HCT116 (cell line): ENCODE data around the gene C20orf141. TPM values are rescaled to one million over a fixed set of nuclear protein-coding genes. Genes with fewer than 3 reads are reported as not detected.

Source experiments
- ATAC-seq: fragments of 200-7000 bp; cut with Tn5 transposase; 2 replicates; pipeline ENCODE4 v1.9.1; 2020; ENCODE audit warnings: mild to moderate bottlenecking, moderate library complexity
- BruUV-seq: library from RNA; stranded (reverse); fragments of 400-500 nt; replicated peaks from 2 replicates; lab custom pipeline; 2021; lab: Mats Ljungman, UMichigan
- CTCF ChIA-PET: fragments of 300-600 bp; sonication (Branson Sonifier 250); formaldehyde crosslinking; loops from one replicate; lab custom pipeline; 2021; ENCODE audit warnings: antibody characterized with exemption; lab: Charles Lee
- POLR2A ChIA-PET: fragments of 300-600, 350-600 bp; sonication (Branson Sonifier 250); formaldehyde crosslinking; loops from one replicate; lab custom pipeline; 2021; ENCODE audit warnings: antibody characterized with exemption; lab: Charles Lee
- RAD21 ChIA-PET, 2 experiments: fragments of 300-600 bp; sonication (Branson Sonifier 250); formaldehyde crosslinking; loops; one replicate each; lab custom pipeline; 2023; ENCODE audit warnings: low total read pairs in 2 of 2; ENCODE audit not compliant: uncharacterized antibody in 2 of 2, unreplicated experiment in 2 of 2, low non-redundant PET in 1 of 2; lab: Charles Lee
- DNase-seq: peaks from one replicate; pipeline ENCODE4 v3.0.0-alpha.2; 2010; ENCODE audit warnings: low read depth, low spot score
- H2AFZ ChIP-seq: fragments of 200-600 bp; shearing (Covaris generic), sonication (generic); 2 replicates; pipeline ENCODE4 v1.6.1; 2017; ENCODE audit warnings: low read depth, mixed run types, mixed read lengths, antibody characterized with exemption, low read length; ENCODE audit not compliant: poor library complexity, severe bottlenecking
- H3K27ac ChIP-seq: 2 replicates; pipeline ENCODE4 v1.5.1; 2012; ENCODE audit warnings: low read depth, low read length
- H3K27me3 ChIP-seq: fragments of 200-600 bp; sonication (generic); 2 replicates; pipeline ENCODE4 v1.6.1; 2016; ENCODE audit warnings: mixed run types, low read length, mixed read lengths; ENCODE audit not compliant: insufficient read depth
- H3K36me3 ChIP-seq, 2 experiments: fragments of 200-500 bp in 1 of 2; fragments of 200-600 bp in 1 of 2; sonication (Bioruptor generic) in 1 of 2; sonication (generic) in 1 of 2; 2 replicates each; pipeline versions ENCODE4 v1.5.1 to v1.6.1; 2014 to 2016; ENCODE audit warnings: low read length in 2 of 2, inconsistent platforms in 1 of 2, mixed read lengths in 1 of 2, mixed run types in 1 of 2; ENCODE audit not compliant: insufficient read depth in 2 of 2, control insufficient read depth in 1 of 2
- H3K4me1 ChIP-seq, 2 experiments: fragments of 200-600 bp in 1 of 2; sonication (generic) in 1 of 2; 2 replicates each; pipeline versions ENCODE4 v1.5.1 to v1.6.1; 2012 to 2017; ENCODE audit warnings: low read length in 2 of 2, inconsistent platforms in 1 of 2, mild to moderate bottlenecking in 1 of 2, mixed read lengths in 1 of 2, mixed run types in 1 of 2, moderate library complexity in 1 of 2; ENCODE audit not compliant: insufficient read depth in 2 of 2, control insufficient read depth in 1 of 2
- H3K4me2 ChIP-seq: fragments of 200-600 bp; sonication (generic); 2 replicates; pipeline ENCODE4 v1.6.1; 2017; ENCODE audit warnings: mixed run types, low read length, mixed read lengths
- H3K4me3 ChIP-seq, 2 experiments: fragments of 200-600 bp in 1 of 2; sonication (generic) in 1 of 2; replicated peaks in 1 of 2; 2 replicates each; pipeline ENCODE4 v1.5.1; 2011 to 2016; ENCODE audit warnings: low read length in 2 of 2, control low read depth in 1 of 2, low read depth in 1 of 2, mild to moderate bottlenecking in 1 of 2, mixed read lengths in 1 of 2, mixed run types in 1 of 2
- H3K79me2 ChIP-seq: fragments of 200-600 bp; sonication (generic); 2 replicates; pipeline ENCODE4 v1.6.1; 2017; ENCODE audit warnings: mild to moderate bottlenecking, mixed run types, low read length, moderate library complexity, mixed read lengths; ENCODE audit not compliant: insufficient read depth
- H3K9ac ChIP-seq: fragments of 200-600 bp; sonication (generic); 2 replicates; pipeline ENCODE4 v1.6.1; 2016; ENCODE audit warnings: low read length, mixed read lengths
- H3K9me2 ChIP-seq: fragments of 200-600 bp; sonication (generic), shearing (Covaris generic); 2 replicates; pipeline ENCODE4 v1.6.1; 2017; ENCODE audit warnings: mixed run types, mild to moderate bottlenecking, moderate library complexity; ENCODE audit not compliant: insufficient read depth
- H3K9me3 ChIP-seq, 2 experiments: fragments of 200-500 bp in 1 of 2; fragments of 200-600 bp in 1 of 2; sonication (Bioruptor generic) in 1 of 2; sonication (generic) in 1 of 2; 2 replicates each; pipeline ENCODE4 v1.6.1; 2014 to 2017; ENCODE audit warnings: low read length in 2 of 2, mixed read lengths in 2 of 2, inconsistent platforms in 1 of 2, low read depth in 1 of 2, mild to moderate bottlenecking in 1 of 2, mixed run types in 1 of 2, moderate library complexity in 1 of 2; ENCODE audit not compliant: control insufficient read depth in 1 of 2, insufficient read depth in 1 of 2
- H4K20me1 ChIP-seq: fragments of 200-600 bp; sonication (generic), shearing (Covaris generic); 2 replicates; pipeline ENCODE4 v1.6.1; 2017; ENCODE audit warnings: mixed run types, mild to moderate bottlenecking, moderate library complexity; ENCODE audit not compliant: insufficient read depth
- ATF3 ChIP-seq: IDR thresholded peaks from 2 replicates; pipeline ENCODE4 v1.6.1; 2012
- CBX3 ChIP-seq: IDR thresholded peaks from 2 replicates; pipeline ENCODE4 v1.6.1; 2012; ENCODE audit warnings: low read depth
- CEBPB ChIP-seq: IDR thresholded peaks from 2 replicates; pipeline ENCODE4 v1.6.1; 2012; ENCODE audit warnings: low read depth
- EGR1 ChIP-seq: IDR thresholded peaks from 2 replicates; pipeline ENCODE4 v1.6.1; 2012; ENCODE audit warnings: low read depth
- EZH2 ChIP-seq: fragments of 200-600 bp; sonication (generic); IDR thresholded peaks from 2 replicates; pipeline ENCODE4 v1.6.1; 2017; ENCODE audit warnings: antibody characterized with exemption, mixed run types
- FOSL1 ChIP-seq: IDR thresholded peaks from 2 replicates; pipeline ENCODE4 v1.6.1; 2012; ENCODE audit warnings: low read depth
- JUND ChIP-seq: IDR thresholded peaks from 2 replicates; pipeline ENCODE4 v1.6.1; 2012
- POLR2A ChIP-seq: IDR thresholded peaks from 2 replicates; pipeline ENCODE4 v1.7.0; 2011; ENCODE audit warnings: borderline replicate concordance; ENCODE audit not compliant: insufficient read depth, insufficient read length; ENCODE audit errors: extremely low read depth
- RAD21 ChIP-seq: IDR thresholded peaks from 2 replicates; pipeline ENCODE4 v1.6.1; 2012; ENCODE audit warnings: low read depth, mild to moderate bottlenecking
- SIN3A ChIP-seq: IDR thresholded peaks from 2 replicates; pipeline ENCODE4 v1.6.1; 2012; ENCODE audit warnings: low read depth
- SP1 ChIP-seq: IDR thresholded peaks from 2 replicates; pipeline ENCODE4 v1.6.1; 2012; ENCODE audit warnings: low read depth
- SRF ChIP-seq: IDR thresholded peaks from 2 replicates; pipeline ENCODE4 v1.6.1; 2012; ENCODE audit warnings: low read depth
- TCF7L2 ChIP-seq: IDR thresholded peaks from 2 replicates; pipeline ENCODE4 v1.7.0; 2011; ENCODE audit warnings: borderline replicate concordance, inconsistent platforms; ENCODE audit not compliant: insufficient read depth, insufficient read length; ENCODE audit errors: extremely low read depth
- YY1 ChIP-seq: IDR thresholded peaks from 2 replicates; pipeline ENCODE4 v1.6.1; 2011; ENCODE audit warnings: low read length, low read depth, moderate library complexity, mild to moderate bottlenecking; ENCODE audit not compliant: insufficient replicate concordance; ENCODE audit errors: extremely low read depth
- ZNF274 ChIP-seq: fragments of 200-500 bp; sonication (Bioruptor generic); IDR thresholded peaks from 2 replicates; pipeline ENCODE4 v1.6.1; 2014; ENCODE audit warnings: mild to moderate bottlenecking, low read depth, low read length, inconsistent platforms
- intact Hi-C: fragments of 100-400 bp; cut with micrococcal nuclease; formaldehyde crosslinking; loops from 2 replicates; pipeline ENCODE4 v1.10.0; 2022
- total RNA-seq: library from RNA; stranded (reverse); gene quantifications from one replicate; pipeline ENCODE4 v1.2.1, GENCODE V29; 2021; ENCODE audit not compliant: unreplicated experiment
- TF ChIP-seq, protein P1 (sequence below): IDR thresholded peaks from 2 replicates; pipeline ENCODE4 v1.6.1; 2011; ENCODE audit warnings: mild to moderate bottlenecking, low read length, moderate library complexity; ENCODE audit not compliant: insufficient replicate concordance; ENCODE audit errors: extremely low read depth

Gene C20orf141
- total RNA-seq, 1 experiment from 2014 or later, result not detected

GRCh38 chr20:2849529-2849928 lies 34.7 kb downstream of the C20orf141 start:
- BruUV-seq, result no TSS peak
- Histone ChIP-seq H3K4me3 (no peak overlapping the region), H3K9ac (no peak overlapping the region), H3K79me2 (no peaks in the 10 kb centered on the region), H3K9me2 (no peaks in the 10 kb centered on the region), H3K4me1 (no peaks in the 10 kb centered on the region), H2AFZ (no peak overlapping the region), H3K4me2 (no peak overlapping the region), H3K27me3 (no peaks in the 10 kb centered on the region), H3K9me3 (no peaks in the 10 kb centered on the region), H4K20me1 (no peaks in the 10 kb centered on the region), H3K36me3 (no peaks in the 10 kb centered on the region), H3K27ac (no peak overlapping the region)
- TF ChIP-seq FOSL1 (no peak), EZH2 (no peak), POLR2A (no peak), TCF7L2 (no peak), EGR1 (no peak), SRF (no peak), CBX3 (no peak), JUND (no peak), SP1 (no peak), CEBPB (no peak), YY1 (no peak), ZNF274 (no peak), RAD21 (no peak), ATF3 (no peak), SIN3A (no peak)
- TF ChIP-seq, protein P1, sequence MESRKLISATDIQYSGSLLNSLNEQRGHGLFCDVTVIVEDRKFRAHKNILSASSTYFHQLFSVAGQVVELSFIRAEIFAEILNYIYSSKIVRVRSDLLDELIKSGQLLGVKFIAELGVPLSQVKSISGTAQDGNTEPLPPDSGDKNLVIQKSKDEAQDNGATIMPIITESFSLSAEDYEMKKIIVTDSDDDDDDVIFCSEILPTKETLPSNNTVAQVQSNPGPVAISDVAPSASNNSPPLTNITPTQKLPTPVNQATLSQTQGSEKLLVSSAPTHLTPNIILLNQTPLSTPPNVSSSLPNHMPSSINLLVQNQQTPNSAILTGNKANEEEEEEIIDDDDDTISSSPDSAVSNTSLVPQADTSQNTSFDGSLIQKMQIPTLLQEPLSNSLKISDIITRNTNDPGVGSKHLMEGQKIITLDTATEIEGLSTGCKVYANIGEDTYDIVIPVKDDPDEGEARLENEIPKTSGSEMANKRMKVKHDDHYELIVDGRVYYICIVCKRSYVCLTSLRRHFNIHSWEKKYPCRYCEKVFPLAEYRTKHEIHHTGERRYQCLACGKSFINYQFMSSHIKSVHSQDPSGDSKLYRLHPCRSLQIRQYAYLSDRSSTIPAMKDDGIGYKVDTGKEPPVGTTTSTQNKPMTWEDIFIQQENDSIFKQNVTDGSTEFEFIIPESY, result no peak
- ChIA-PET CTCF (no interaction called here), RAD21 (no interaction called here), POLR2A (no interaction called here)
- intact Hi-C loops, result no loop called here
- ATAC-seq (no peak), DNase-seq (no peak)
